ENCODE measurements around the gene SLC30A1.
"Not testable (repeated sequence)": the region's sequence is repeated elsewhere in the genome, so short reads cannot be mapped to it uniquely, and the experiment has no call there.

SLC30A1 gene

DNA sequence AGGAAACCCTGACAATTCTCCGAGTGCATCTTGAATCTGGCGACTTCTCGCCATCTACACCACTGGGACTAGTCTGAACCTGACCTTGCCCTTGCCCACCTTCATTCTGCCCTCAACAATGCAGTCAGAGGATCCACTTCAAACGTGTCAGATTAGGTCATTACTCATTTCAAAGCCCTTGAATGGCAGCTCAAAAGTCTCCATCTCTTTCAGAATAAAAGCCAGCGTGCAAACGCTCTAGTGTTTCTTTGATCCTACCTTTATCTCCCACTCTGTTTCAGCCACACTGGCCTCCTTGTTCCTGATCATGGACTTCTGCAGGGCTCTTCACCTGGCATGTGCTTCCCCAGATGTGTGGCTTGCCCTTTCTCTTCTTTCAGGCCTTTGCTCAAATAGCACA is 31.3 kb downstream of the SLC30A1 start:
- DNase-seq: no peak

DNA sequence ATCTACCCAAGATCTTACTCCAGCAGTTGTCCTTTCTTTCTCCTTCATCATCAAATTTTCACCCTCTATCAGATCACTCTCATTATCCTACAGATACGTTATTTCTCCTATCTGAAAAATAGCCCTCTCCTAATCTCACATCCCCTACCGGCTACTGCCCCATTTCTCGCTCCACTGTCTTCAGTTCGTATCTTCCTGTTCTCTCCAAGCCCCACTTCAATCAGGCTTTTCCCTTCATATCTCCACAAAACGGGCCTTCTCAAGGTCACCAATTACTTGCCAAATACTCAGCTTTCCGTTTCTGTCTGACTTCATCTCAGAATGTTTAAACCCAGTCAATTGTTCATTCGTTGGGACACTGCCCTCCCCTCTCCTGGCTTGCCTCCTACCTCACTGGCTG is 32.4 kb downstream of the SLC30A1 start:
- DNase-seq: no peak

DNA sequence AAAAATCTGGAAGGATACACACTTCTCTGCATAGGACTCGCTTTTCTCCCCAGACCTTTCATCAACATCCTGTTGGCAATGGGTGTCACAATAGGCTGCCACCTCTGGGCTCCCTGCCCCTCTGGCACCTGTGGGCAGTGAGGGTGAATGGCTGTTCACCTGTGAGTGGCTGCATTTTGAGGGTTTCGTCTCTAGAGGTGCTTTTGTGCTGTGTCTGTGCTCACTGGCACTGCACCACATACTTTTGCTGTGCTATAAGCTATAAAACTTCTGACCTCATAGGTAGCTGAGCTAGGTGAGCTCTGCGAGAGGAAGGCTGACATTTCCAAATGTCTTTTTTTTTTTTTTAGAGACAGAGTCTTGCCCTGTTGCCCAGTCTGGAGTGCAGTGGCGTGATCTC is 35.9 kb downstream of the SLC30A1 start:
- no peak for DNase-seq

DNA sequence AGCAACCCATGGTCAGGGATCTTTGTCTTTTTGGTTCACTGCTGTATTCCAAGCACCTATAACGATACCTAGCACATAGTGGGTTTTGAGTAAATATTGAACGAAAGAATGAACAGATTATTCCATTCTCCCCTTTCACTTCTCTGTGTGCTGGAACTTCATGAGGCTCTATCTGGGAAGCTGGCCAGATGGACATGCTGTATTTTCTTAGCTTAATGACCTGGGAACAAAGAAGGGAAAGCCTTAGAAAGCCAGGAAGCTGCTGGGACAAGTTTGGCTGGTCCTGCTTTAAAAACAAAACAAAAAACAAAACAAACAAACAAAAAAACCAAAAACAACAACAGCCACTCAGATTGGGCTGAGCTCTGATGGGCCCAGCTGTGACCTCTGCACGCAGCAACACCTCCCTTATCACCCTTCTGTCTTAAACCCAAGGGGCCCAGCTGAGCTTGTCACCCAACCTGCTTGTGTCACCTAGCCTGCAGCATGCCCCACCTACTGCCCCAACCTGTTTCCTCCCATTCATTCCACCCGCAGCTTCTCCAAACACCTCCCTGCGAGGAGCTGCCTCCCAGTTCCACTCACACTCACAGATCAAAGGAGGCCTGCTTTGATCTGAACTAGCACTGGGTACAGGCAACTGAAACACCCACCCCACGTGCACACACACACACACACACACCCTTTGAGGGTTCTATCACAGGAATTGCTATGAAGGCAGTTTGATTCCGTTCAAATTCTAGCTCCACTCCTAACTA is 37.1 kb downstream of the SLC30A1 start:
- no peak for DNase-seq

DNA sequence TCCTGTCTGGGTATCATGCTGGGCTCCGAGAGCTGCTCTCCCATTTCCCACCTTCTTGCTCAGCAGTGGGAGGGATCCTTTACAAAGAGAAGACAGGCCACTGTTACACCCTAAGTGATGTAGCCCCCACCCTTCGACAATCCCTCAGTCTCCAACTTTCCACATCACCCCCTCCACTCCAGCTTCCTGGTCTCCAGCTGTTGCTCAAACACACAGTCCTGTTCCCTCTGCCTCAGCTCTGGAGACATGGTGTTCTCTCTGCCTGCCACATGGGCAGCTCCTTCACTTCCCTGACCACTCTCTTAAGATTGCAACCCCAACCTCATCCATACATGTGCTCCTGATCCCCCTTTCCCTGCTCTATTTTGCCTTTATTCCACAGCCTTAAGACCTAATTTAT is 37.7 kb downstream of the SLC30A1 start:
- DNase-seq: no peak

DNA sequence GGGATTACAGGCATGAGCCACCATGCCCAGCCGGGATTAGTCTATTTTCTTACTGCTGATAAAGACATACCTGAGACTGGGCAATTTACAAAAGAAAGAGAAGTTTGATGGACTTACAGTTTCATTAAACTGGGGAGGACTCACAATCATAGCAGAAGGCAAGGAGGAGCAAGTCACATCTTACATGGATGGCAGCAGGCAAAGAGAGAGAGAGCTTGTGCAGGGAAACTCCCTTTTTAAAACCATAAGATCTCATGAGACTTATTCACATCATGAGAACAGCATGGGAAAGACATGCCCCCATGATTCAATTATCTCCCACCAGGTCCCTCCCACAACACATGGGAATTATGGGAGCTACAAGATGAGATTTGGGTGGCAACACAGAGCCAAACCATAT is 38.1 kb downstream of the SLC30A1 start:
- not testable (repeated sequence) for DNase-seq

DNA sequence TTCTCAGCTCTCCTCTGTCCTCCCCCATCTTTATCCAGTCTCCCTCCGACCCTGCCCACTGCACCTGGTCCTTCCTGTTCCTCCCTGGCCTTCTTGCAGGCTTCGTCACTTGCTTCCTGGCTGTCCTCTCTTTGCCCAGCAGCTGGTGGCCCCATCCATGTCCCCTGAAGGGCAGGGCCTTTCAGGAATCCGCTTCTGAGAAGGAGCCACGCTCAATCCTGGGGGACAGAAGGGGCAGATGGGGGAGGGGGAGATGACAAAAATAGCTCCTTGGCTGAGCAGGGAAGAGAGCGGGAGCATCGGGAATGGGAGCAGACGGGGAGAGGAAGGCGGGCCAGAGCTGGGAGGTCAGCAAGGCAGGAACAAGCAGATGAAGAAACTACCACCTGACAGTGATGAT is 40.7 kb downstream of the SLC30A1 start:
- no peak for DNase-seq

DNA sequence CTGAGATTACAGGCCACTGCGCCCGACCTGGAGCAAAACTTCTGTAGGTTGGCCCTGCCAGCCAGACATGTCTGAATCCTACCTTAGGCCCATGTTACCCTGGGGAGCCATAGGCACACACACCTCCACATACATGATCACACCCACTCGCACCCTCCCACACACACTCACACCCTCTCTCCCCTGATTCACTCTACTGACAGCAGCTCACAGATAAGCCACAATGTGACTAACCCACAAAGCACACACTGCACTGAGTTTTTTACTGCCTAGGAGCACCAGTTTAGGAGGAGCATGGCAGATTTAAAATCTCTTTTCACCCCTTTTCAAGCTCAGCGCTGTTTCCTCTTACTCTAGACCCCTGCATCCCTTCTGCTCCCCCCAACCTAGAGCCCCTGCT is 41.7 kb downstream of the SLC30A1 start:
- DNase-seq: no peak

DNA sequence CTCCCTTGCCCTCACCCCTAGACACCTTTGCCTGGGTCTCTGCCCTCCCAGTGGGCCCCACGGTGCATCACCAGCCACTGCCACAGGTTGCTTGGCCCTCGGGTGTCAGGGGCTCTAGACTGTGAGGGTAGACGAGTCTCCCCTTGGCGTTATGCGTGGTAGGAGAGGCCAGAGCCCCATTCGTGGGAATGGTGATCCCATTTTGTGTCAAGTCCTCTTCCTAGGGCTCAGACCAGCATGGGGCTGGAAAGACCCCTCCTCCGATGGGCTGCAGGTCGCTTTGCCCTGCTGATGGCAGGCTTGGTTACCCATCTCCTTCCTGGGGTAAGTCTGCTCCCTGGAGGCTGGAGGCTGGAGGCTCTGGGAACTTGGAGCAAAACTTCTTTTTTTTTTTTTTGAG is 42.4 kb downstream of the SLC30A1 start:
- no peak for DNase-seq

DNA sequence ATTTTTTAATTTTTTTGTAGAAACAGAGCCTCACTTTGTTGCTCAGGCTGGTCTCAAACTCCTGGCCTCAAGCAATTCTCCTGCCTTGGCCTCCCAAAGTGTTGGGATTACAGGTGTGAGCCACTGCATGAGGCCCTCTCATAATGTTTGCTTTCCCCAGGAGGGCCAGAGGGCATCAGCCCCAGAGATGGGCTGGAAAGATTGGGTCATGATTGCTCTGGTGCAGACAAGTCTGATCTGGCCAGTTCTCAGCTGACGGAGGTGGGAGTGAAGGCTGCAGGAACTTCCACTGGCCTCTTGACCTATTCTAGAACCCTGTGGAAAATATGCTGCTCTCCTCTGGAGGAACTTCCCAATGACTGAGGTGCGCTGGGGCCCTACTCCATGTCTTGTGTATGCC is 43.6 kb downstream of the SLC30A1 start:
- no peak for DNase-seq

DNA sequence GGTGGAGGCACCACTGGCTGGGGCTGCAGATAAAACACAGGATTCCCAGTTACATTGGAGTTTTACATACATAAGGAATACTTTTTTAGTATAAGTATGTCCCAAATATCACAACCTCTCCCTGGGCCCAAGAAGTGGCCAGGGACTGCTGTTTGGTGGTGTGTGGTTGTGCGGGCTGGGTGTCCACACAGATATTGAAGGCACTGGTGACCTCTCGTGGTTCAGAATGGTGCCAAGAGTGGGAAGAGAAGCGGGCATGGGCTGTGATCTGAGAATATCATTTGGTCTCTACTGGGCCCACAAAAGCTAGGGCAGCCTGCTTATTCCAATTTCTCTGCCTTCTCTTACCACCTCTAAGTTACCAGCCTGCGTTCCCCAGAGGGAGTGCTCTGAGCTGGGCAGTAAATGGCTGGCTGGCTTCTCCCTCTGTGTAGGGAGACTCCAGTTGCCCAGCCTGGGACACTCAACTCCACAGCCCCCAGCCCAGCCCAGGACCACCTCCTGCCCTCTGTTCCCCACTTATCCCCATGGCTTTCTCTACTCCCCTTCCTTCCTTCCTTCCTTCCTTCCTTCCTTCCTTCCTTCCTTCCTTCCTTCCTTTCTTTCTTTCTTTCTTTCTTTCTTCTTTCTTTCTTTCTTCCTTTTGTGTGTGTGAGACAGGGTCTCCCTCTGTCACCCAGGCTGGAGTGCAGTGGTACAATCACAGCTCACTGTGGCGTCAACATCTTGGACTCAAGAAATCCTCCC is 44.2 kb downstream of the SLC30A1 start:
- DNase-seq: no peak

DNA sequence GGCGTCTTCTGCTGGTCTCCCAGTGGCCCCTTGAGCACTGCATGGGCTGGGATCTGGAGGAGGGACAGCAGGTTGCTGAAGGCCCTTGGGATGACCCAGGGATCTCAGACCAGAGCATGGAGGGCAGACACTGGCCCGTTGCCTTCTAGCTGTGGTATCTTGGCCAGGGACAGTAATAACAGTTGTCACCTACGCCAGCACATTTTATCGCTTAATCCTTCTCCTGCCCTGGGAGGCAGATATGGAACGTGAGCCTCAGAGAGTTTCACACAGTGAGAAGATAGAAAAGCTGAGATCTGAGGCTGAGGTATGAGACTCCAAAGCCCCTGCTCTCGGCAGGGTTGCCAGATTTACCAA is 46.9 kb downstream of the SLC30A1 start:
- no peak for DNase-seq

DNA sequence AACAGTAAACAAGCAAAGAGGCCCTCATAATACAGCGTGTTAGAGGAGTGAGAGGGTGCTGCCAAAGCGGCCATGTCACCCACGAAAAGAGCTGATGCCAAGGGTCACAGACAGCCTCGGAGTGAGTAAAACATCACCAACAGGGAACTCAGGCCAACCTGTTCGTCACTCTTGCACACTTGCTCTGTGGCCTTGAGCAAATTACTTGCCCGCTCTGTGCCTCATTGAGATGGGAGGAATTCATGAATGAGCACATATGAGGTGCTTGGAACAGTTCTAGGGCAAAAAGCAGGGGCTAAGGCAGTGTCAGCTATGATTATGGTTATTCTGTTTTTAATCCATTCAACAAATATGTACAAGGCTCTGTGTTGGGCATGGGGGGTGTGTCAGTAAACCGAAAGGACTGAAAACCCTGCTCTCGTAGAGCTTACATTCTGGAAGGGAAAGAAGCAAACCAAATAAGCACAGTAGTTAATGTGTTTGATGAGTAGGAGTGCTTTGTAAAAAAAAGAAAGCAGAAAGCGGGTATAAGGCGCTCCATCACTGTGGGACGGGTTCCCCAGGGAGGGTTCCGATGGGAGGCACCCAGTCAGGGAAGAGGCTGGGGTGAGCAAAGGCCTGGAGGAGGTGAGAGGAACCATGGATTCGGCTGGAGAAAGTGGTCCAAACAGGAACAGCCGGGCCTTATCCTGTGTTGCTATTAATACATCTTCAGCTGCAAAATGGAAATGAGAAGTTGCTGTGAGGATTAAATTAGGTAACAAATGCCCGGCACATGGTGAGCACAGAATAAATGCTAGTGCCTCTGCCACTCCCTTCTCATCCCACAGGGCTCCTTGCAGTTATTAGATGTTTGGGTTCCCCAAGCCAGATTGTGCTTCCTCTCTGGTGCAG is 47.5 kb downstream of the SLC30A1 start:
- no peak for DNase-seq

DNA sequence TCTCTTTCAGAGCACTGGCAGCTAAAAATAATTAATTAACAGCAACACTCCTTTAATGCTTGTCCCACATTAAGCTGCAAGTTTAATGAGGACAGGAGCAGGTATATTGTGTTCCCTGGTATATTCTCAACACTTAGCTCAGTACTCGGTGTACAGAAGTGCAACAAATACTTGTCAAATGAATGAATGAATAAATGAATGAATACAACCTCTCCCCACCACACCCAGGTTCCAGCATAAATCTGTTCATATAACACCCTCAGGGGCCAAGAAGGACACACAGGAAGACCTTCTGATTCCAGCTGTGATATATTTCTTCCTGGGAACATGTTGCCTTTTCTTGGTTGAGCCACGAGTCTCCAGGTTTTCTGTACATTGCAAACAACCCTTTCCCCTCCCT is 48.9 kb downstream of the SLC30A1 start:
- DNase-seq: no peak

DNA sequence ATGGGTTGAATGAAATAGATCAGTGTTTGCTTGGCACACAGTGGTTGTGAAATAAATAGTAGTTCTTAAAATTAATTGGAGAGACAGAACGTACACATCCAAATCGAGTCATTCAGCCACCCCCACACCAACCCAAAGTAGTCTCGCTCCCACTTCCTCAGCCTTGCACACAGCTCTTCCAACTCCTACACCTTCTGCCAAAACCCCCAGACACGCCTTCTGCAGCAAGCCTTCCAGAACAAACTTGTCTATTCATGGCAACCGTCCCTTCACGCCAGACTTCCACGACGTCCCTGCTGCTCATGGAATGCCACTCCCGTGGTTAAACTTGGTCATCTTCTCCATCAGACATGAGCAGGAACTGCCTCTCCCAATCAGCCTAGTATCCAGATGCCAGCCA is 49.5 kb downstream of the SLC30A1 start:
- no peak for DNase-seq

DNA sequence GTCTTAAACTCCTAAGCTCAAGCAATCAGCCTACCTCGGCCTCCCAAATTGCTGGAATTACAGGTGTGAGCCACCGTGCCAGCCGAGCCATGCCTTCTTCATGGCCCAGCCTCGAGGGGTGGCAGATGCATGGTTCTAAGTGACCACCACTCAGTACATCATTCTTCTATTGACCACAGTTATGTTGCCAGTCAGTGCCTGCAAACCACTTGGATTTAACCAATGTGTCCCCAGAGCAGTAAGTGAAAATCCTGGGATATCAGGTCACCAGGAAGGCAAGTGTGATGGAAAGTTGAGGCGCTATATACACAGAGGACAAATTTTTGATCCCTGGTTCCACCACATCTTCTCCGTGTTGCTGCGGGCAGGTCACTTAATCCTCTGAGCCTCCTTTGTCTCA is 50.0 kb downstream of the SLC30A1 start:
- DNase-seq: no peak

DNA sequence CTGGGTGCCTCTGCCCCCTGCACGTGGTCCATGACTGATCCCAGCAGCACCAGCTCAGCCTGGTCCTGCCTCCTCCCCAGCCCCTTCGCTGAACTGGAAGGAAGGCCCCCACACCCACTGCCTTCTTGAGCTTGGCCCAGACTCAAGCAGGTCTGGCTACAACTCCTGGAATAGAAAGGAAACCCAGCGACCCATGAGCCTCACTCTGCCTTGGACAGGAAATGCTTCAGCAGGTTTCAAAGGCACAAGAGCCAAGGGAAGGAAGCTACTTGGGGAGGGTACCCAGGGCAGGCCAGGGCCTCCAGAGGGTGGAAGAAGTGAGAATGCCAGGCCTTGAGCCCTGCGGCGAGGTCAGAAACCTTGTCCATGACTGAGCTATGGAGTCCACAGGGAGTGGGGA is 51.1 kb downstream of the SLC30A1 start:
- no peak for DNase-seq

DNA sequence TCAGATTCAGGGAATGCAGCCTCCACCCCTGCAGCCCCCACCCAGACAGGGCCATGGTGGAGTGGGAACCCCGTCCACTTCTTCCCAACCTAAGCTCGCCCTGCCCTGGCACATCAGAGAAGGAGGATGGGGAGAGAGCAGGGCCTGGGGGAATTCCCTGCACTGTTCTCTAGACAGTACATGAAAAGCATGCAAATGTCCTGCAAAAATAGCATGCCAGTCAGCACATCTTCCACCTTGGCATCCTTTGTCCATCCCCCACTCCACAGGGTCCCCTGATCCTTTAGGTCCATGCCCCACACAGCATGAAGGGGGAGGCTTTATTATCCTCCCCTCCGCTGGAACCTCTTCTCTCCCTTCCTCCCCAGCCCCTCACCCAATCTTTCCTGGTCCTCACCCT is 52.0 kb downstream of the SLC30A1 start:
- no peak for DNase-seq

DNA sequence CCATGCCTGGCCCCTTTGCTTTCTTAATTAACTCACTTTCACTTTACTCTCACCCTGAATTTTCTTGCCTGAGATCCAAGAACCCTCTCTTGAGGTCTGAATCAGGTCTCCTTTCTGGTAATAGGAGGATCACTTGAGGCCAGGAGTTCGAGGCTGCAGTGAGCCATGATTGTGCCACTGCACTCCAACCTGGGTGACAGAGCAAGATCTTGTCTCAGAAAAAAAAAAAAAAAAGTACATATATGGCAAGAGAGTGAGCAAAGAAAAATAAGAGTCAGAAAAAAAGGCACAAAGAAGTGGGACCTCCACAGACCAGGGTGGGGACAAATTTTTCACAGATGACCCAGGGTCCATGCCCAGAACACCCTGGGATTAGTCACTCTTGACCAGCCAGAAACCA is 52.9 kb downstream of the SLC30A1 start:
- no peak for DNase-seq

DNA sequence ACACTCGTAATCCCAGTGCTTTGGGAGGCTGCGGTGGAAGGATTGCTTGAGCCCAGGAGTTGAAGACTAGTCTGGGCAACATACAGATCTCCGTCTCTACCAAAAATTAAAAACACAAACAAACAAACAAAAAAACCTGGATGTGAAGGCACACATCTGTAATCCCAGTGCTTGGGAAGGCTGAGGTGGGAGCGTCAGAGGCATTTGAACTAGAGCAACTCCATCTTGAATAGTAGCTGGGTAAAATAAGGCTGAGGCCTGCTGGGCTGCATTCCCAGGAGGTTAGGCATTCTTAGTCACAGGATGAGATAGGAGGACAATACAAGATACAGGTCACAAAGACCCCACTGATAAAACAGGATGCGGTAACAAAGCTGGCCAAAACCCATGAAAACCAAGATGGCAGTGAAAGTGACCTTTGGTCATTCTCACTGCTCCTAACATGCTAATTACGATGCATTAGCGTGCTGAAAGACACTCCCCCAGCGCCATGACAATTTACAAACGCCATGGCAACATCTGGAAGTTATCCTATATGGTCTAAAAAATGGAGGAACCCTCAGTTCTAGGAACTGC is 53.8 kb downstream of the SLC30A1 start:
- no peak for DNase-seq

DNA sequence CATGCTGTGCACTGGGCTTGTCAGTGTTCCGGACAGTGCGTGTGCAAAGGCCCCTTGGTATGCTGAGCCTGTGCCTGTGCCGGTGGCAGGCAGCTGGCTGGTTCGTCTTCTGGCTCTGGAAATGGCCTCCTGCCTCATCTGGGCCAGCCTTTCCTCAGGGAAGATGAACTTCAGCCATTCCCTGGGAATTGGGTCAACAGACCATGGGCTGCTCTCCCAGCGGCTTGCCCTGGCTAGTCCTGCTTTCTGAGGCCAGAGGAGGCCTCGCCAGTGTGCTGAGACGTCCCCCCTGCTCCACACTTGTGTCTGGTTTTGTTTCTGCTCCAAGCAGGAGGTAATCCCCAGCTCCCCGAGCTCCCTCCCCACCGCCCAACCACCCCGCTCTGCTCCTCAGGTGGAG is 54.4 kb downstream of the SLC30A1 start:
- DNase-seq: no peak

DNA sequence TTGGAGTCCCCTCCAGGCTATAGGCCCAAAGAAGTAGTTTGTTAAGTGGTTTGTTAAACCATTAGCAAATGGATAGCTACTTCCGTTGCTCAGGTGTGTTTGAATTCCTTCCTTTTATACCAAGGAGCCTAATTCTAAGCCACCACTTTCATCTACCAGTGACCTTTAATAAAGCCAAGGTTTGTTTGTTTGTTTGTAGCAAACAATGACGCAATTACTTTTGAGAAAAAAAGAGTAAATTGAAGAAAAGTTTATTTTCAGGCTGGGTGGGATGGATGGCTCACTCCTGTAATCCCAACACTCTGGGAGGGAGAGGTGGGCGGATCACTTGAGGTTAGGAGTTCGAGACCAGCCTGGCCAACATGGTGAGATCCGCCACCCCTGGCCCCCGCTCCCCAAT is 56.2 kb downstream of the SLC30A1 start:
- DNase-seq: no peak

All from NCI-H524 treated with DMSO at 0.1 percent for 48 hours (cell line).